Hematopoietic multipotent progenitor cell treated with erythropoietin and hydrocortisone succinate and interleukin-3 and kit ligand, for 8 days (in vitro differentiated cells): ENCODE measurements around the gene SPOCK1.

Source experiments
- DNase-seq: peaks from one replicate; pipeline ENCODE4 v3.0.0-alpha.2; 2015

Gene SPOCK1

DNA sequence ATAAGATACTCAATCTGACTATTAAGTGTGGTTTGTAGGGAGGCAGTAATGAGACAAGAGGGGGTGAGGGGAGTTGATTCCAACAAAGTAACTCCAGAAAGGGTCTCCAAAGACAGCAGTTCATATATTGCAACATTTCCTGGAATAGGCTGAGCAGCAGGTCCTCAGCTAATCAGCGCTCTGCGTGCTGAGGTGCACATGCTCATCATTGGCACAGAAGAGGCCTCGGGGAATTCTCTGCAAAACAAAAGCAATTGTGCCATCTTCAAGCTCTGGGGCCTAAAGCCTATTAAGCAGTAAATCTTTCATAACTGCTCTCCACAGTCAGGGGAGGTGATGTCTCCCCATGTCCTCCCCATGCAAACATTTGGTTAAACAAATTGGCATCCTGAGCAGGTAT is 357.3 kb downstream of the SPOCK1 start:
- DNase-seq: no peak

DNA sequence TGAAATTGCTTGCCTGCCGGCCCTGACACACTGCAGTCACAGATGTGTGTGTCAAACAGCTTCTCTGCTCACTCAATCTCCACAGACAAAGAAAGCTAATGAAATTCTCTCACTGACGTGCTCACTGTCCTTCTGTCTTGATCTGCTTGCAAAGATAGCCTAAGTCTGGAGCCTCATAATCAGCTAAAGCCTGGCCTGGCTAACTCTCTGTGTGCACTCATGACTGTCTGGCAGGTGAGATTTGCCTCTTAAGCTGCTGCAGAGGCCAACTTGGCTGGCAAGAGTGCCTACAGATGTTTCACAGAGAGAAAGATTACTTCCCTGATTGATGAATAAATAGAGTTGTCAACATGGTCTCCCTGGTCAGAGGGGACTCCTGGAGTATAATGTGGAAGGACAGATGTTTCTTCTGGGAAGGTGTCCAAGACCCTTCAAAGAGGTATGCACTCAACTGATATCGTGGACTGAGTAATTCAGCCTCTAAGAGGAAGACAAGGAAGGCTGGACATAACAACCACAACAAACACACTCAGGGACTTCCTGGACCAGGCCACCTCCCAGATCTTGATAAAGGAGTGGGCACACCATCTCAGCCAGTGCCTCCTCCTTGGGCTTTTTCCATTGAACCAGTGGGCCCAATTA is 362.0 kb downstream of the SPOCK1 start:
- DNase-seq: no peak

DNA sequence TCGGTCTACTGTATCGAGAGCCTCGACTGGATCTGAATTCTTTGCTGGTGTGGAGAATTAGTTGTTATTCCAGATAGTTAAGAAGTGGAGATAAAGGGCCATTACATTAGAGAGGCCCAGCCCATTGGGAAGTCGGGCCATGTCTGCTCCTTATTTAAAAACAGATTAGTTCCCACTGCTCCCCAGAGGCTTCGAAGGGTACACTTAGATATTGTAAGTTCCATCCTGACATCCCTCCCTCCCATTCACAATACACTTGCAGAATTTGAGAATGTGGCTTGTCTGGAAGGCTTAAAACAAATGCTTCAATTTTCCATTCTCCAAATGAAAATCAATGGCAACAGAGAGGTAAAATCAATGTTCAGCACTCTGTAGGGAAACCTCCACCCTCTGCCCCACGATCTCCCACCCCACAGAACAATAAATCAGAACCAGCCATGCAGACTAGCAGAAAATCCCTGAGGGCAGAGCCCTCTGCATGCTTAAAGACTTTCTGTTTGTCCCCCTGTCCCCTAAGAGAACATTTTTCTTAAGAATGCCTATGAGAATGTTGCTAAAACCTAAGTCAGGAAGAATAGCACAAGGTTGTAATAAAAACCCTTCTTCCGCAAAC is 364.1 kb downstream of the SPOCK1 start:
- DNase-seq: no peak

DNA sequence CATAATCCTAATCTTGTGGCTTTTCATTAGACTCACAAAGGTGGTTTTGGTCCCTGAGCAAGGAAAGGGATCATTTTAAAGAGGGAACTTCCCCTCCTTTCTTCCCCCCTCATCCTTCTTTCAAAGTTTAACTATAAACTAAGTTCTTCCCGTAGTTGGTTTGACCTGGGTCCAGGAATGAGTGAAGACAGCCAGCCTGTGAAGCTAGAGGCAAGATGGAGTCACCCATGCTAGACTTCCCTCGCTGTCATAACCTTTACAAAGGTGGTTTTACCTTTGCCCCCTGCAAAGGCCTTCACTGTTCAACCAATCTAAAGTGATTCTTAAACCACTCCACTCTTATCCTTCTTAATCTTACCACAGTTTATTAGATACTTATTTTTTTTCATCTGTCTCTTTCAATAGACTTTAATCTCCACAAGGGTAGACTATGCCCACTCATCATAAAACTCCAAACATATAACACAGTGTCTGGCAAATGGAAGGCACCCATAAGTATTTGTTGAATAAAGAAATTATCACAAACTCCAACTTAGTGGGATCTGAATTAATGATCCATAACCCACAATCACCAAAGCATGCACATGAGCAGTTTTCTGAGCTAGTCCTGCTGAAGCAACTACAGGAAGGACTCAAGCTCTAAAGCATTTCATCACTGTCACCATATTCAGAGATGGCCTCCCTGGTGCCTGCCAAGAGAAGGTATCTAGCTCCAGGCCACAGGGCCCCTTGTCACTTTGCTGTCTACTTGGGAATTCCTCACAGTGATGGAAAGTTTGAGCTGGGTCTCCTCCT is 369.0 kb downstream of the SPOCK1 start:
- DNase-seq: no peak

DNA sequence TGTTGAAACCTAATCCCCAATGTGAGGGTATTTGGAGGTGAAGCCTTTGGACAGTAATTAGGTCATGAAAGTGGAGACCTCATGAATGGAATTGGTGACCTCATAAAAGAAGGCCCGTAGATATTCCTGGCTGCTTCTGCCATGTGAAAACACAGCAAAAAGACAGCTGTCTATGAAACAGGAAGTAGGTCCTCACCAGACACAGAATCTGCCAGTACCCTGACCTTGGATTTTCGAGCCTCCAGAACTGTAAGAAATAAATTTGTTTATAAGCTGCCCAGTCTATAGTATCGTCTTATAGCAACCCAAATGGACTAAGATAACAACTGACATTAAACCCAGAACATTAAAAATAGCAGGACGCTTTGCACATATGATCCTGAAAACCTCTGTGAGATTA is 371.1 kb downstream of the SPOCK1 start:
- DNase-seq: no peak

DNA sequence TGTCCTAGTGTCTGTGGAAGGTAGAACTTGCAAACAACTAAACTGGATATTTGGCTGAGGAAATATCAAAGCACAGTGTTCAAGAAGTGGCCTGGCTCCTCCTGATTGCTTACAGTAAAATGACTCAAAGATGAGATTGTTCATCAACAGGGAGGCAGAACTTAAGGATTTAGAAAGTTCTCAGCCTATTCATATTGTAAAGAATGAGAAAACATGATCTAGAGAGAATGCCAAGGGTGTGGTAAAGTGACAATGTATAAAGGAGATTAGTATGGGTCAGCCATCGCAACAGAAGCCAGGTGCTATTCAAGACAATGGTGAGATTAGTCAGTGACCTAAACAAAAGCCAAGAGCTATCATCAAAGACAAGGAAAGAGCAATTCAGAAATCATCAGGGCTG is 372.3 kb downstream of the SPOCK1 start:
- no peak for DNase-seq

DNA sequence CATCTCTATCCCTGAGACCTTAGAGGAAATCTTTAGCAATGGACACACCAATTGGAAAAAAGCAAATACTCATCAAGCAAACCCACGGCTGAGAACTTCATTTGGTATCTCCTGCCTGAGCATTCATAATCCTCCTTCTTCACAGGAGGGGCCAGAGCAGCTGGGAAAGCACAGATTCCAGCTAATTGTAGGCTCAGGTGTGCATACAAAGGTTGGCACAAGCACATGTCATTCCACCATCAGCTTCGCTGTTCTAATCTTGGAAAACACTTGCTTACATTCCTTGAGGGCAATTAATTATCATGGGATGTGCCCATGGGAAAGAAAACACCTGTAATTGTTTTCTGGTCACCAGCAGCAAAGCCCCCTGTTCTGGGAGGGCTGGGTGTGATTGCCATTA is 376.6 kb downstream of the SPOCK1 start:
- DNase-seq: no peak

DNA sequence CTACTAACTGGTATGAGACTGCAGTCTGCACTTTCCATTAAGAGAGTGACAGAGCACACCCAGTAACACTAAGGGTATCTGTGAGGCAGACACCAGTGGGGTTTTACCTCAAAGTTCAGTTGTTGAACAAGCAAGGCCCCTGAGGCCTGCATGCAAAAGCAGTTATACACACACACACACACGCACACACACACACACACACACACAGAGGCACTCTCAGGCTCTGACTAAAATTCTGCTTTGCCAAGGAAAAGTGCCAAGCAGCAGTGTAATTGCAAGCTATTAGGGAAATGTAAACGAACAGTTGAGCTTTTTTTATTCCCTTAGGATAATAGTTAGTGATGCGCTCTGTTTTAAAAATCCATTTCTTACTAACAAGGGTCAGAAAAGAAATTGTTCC is 377.1 kb downstream of the SPOCK1 start:
- DNase-seq: no peak

DNA sequence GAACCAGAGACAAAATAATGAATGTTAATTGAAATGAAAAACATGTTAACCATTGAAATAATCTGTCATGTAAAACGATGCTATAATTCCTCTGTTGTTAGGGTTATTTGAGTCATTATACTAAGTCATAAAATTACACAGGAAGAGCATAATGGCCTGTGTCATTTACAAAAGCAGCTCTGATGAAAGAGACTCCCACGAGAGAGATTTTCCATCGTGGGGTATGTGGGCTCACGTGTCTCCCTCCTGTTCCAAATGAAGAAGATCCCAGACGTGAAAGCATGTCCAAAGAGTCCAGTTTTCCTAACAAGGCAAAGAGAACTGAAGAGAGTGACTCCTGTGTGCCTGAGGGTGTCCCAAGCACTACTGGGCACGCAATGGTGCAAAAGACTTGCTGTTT is 379.8 kb downstream of the SPOCK1 start:
- DNase-seq: no peak

DNA sequence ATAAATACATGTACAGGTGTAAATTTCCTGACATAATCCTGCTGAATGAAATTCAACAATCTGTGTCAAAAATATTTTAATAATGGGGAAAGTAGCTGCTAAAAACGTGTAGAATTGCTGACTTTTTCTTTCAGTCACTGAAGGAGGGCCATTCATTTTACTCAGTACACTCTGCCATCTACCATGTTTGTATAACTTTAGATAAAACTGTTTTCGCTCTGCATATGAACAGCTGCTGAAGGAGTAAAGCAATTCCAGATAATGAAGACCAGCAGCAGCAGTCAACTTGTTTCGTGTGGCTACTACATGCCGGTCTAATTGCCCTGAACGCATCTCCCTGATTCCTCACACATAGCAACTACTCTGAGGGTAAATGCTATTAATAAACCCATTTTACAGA is 380.5 kb downstream of the SPOCK1 start:
- no peak for DNase-seq

DNA sequence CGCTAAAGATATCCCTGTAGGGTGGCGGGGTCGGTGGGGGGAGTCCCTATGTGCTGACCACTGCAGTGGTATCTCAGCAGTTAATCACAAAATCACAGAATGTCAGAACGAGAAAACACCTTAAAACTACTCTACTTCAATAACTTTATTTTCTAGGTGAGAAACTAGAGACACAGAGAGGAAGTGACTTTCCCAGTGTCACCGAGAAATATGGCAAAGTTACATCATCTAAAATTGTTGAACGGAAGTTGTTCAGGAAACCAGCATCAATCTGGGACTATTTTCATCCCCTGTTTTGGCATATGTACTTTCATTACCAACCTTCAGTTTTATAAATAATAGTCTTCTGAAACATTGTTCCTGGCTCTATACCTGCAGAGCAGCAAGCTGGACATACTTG is 384.0 kb downstream of the SPOCK1 start:
- DNase-seq: no peak

DNA sequence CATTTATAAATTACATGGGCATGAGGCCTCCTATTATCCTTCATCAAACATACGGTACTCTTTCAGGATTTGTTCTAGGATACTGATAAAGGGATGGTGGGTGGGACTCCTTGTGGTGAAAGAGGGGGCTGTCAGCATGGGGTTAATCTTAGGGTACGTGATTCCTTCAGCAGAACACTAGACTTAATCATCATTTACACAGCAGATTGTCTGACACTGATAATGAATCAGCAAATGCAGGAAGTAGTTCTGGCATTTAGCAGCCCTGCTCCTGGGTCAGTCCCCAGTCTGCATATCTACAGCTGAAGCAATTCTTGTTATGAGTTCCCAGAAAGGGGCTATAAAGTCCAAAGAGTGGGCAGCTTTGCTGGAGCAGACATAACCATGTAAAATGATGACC is 384.6 kb downstream of the SPOCK1 start:
- no peak for DNase-seq

DNA sequence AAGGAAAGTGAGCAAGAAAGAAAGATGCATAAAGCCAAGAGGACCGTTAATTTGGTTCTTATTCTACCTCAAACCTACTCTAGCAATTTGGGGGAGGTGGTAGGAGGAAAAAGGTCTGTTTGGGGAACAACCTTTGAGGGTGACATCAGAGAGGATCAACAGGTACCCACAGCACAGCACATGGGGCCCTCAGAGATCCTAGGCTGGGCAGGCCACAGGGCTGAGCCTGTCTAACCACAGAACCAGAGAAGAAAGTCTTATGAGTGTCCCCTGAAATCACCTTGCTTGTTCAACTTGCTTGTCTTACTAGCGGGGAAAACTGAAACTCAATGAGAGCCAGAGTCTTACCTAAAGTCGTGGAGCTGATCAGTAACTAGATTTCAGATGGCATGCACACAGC is 385.2 kb downstream of the SPOCK1 start:
- no peak for DNase-seq

DNA sequence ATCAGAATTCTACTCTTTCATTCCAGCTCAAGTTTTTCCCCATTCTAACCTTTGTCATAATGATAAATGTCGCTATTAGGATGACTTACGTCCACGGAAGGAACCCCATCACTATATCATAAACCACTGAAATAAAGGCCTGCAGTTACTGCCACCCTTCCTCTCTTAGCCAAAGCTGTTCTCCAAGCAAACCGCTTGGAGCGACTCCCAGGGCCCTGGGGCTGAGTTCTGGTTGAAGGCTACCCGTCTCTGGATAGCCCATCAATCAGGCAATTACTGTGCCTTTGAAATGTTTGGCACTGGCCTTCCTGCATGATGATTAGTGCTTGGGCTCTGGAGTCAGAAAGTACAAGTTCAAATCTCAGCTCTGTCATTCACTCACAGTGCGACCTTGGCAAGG is 386.0 kb downstream of the SPOCK1 start:
- DNase-seq: no peak

DNA sequence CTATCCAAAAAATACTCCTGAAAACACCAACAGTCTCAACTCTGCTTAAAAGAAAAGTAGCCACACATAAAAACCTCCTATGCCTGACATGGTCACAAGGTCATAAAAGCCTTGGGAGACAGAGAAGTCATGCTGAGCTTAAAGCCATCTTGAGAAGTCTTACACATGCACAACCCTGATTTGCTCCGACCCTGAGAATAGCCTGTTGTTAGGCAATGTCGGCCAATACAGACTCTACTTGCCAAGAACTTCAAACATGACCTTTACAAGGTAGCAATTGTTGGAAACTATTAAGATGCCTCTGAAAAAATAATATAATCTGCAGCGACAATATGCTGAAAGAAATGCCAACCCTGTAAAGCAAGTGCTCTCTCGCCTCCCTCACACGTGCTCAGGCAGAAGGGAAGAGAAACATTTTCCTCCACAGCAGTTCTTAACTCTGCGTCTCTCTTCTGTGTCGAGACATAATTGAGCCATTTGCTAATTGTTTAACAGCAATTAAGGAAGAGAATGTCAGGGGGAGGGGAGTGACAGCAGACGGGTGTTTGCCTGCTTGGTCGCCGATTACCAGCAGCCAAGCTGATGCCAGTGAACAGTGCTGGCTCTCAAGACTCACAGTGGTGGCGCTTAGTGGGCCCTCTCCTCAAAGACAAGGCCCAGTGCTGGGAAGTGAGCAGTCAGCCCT is 393.6 kb downstream of the SPOCK1 start:
- no peak for DNase-seq

DNA sequence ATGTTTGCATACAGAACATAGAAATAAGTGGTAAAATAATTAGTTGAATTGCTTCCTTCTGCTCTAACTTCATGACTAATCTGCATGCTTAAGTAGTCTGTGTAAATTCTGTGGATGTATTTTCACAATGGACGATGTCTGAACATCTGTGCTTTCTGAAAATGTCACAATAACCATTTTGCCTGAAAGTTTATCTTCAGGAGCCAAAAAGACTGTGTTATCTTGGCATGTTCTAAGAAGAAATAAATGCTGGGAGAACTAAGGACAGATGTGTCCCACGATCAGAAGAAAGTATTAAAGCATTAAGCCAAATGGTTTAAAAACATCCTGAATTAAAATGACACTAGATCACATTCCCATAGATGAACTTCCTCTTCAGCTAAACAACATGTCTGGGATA is 397.6 kb downstream of the SPOCK1 start:
- no peak for DNase-seq

DNA sequence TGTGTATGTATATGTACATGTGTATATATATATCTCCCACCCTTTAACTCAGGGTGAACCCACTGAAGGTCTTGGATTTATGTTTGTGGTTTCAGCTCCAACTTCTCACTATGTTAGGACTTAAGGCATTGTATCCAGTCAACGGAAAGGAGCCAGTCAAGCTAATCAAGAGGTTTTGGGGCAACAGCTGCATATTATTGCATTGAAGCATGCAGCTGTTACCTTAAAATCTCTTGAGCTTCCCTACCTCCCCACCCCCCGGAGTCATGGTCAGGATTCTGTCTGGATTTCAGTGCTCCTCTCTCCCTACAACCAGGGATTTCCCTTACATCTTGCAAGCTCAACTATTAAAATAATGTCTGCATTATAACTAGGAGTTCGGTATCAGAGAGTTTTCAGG is 399.5 kb downstream of the SPOCK1 start:
- no peak for DNase-seq

DNA sequence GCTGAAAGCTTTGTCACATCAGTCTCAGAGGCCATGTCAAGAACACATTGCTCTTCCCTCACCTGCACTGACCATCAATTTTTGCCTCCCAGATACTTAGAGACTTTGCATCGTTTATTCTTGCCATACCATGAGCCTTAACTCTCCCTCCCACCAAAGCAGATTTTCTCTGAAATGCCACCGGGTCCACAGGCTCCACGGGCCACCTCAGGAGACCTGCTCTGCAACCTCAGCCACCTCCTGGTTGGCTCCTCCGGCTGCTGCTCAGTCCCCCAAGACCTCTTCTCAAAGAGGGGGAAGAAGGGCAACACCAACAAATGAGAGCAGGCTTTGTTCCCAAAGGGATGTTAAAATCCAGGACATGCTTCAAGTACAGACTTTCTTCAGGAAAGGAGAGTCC is 400.5 kb downstream of the SPOCK1 start:
- DNase-seq: no peak

DNA sequence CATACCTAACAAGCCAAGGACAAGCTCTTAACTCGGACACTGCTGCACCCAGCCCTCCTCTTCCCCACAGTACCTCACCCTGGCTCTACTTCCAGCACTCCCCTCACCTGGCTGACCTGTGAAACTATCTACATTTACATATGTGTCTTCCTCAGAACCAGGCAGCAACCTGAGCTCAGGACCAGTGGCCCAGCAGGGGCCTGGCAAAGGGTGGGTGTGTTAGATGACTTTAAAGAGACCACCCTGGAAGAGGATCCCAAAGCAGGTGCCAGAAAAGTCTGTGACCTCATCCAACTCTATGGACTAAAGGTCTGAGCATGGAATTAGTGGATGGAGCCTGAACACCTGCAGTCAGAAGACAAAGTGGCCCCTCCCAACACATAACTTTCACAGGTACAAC is 400.9 kb downstream of the SPOCK1 start:
- no peak for DNase-seq

DNA sequence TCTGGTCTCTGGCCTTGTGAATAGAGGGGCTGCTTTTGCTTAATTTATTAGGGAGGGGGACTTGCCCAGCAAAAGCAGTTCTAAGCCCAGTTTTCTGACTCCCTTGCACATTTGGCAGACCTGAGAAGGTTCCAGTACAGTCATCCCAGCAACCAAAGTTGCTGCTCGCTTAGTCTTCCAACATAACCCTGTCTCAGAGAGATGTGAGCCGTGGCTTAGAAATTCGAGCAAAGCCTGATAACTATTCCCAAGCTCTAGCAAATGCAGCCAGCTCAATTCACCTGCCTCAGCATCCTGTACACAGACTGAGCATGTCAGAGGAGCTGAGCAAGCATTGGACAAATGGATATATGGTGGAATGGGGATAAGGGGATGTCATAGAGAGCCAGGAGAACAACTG is 401.9 kb downstream of the SPOCK1 start:
- no peak for DNase-seq

DNA sequence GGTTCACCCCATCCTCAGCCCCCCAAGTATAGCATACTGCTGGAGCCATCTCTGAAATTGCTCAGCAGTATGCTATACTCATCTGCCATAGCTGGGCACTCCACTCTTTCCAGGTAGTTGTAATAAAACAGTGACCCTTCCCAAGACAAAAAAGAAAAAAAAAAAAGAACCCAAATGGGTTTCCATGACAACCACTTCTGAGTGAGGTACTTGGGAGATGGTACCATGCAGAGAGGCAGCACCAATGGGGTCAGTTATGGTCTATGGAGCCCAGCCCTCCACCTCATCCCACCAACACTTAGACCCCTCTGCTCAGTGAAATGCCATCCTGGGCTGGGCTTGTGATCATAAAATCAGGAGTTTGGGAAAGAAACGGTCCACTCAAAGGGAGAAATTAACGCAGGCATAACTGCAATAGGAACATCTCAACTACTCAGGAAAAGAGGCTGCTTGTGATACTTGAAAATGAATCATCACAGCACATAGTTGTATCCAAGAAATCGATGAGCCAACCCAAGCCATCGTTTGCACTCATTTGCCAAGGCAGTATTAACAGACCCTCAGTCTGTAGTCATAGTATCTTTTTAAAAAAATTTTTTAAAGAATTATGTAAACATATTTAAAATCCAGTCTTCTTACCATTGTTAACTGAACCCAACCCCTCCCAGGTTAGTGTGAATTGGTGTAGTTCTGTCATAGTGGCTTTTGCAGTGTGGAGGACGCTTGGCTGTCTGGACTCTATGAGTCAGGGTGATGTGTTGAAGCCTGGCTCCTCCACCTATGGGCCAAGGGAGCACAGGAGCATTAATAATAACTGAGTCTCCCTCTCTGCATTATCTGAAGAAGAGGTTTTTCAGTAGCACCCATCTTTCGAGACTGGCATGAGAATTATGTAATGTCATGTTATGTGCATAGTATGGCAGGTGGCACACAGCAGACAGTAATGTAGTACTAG is 402.7 kb downstream of the SPOCK1 start:
- DNase-seq: no peak

DNA sequence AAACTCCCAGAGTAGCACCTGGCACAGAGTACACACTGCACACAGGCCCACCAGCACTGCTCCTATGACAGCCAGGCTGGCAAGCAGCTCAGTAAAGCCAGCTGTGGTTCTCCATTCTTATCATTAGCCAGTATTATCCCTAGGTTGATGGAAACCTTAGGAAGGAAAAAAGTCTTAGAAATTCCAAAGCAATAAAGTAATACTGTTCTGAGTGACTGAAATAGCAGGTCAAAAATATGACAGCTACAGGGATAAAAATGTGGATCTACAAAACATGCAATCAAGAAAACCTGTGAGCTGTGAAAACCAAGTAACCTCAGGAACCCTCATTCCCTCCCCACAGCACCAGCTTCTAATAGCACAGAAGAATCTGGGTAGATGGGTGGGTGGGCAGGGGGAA is 403.5 kb downstream of the SPOCK1 start:
- no peak for DNase-seq

DNA sequence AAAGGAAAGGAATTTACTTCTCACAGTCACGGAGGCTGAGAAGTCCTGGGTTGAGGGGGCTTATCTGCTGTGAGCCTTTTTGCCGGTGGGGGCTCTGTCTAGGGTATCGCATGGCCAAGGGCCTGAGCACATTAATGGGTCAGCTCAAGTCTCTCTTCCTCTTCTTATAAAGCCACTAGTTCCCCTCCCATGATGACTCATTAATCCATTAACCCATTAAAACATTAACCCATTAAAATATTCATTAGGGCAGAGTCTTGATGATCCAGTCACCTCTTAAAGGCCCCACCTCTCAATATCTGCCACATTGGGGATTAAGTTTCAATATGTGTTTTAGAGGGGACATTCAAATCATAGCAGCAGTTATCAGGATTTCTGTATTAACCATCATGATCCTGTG is 406.3 kb downstream of the SPOCK1 start:
- no peak for DNase-seq
